Measurements from ENCODE around the gene RPS3. TPM values are rescaled to one million over a fixed set of nuclear protein-coding genes. Genes with fewer than 3 reads are reported as not detected.

RPS3 gene
- total and polyA plus RNA-seq, 9 of the 15 experiments (the other 6 are each of a cell fraction or from before 2014, with no cell fraction given): 2,700 to 5,771 (median 3,679) TPM

DNA sequence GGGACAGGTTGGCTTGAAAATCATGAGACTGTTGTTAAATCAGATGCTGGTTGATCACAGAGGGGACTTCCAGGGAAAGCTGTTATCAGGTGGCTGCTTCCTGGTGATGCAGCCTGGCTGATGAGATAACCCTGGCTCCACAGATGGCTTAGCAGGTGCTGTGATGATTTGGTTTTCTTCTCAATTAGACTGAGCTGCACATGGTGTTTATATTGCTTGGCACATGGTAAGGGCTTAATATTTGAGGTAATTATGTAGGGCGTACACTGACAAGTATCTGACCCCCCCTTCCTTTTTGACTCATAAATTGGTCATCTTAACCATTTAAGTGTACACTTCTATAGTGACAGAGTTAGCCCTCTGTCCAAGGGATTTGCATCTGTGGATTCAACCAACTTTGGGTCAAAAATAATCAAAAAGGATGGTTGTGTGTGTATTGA, 7.0 kb downstream of the RPS3 start:
- Histone ChIP-seq H3K9me3 (replicated peaks; ENCODE audit: control insufficient read depth, insufficient read depth, low read depth, low read length) (no peaks in the 10 kb centered on the region), H3K79me2 (ENCODE audit: control insufficient read depth, insufficient read depth, low read length) (peaks cover 67% of the 10 kb centered on the region), H3K9me1 (ENCODE audit: control insufficient read depth, insufficient read depth, low read length) (peaks cover 21% of the 10 kb centered on the region), H3K4me3 (no peak overlapping the region), H3K27ac (ENCODE audit: extremely low read depth, low read depth, low read length) (peak overlapping the region; percentile 2; the same call in 2 of the 3 replicates), H2AFZ (ENCODE audit: low read depth, low read length) (no peak overlapping the region), H3K9ac (ENCODE audit: insufficient read depth in 1 of 2, low read depth in 2 of 2, low read length in 2 of 2) (no peak overlapping the region), H3K4me1 (replicated peaks in 1 of 2; ENCODE audit: control insufficient read depth in 2 of 2, insufficient read depth in 2 of 2, low read length in 2 of 2) (peaks cover 17 to 43% of the 10 kb centered on the region in 2 experiments; a peak in 3 of 5 replicates), H3K36me3 (ENCODE audit: control insufficient read depth, insufficient read depth, low read length) (peaks cover 74% of the 10 kb centered on the region), H3K4me2 (ENCODE audit: insufficient read depth, low read length) (no peak overlapping the region), H3K27me3 (ENCODE audit: control insufficient read depth in 2 of 2, insufficient read depth in 2 of 2, low read length in 2 of 2) (no peaks in the 10 kb centered on the region), H4K20me1 (replicated peaks; ENCODE audit: control insufficient read depth, insufficient read depth, low read length) (peaks cover 61% of the 10 kb centered on the region)
- FAIRE-seq (no peak), DNase-seq (ENCODE audit: extremely low read depth in 1 of 4, low spot score in 3 of 4) (peak; percentile 60 to 78 (median 71)), ATAC-seq (peak; percentile 58)
- CTCF ChIA-PET (ENCODE audit: low intra/inter-chr PET ratio): interaction anchor here (0.5 kb wide), 1 partner anchor 59 kb away, joined by 3 read pairs; no protein-coding TSS in a partner anchor
- in situ Hi-C loops (cut with MboI) (no loop called here), intact Hi-C loops (cut with micrococcal nuclease) (no loop called here)
- 25% methylated on average over 1 of the region's 1 CpG for WGBS (ENCODE audit: insufficient coverage, low coverage, missing lambda C conversion rate)
- POLR2A ChIA-PET: interaction anchor here (0.7 to 2.6 kb wide), 7 partner anchors 8 to 698 kb away, joined by 3 to 11 read pairs (median 3); no protein-coding TSS in a partner anchor
- no TSS peak for BruUV-seq (replicated peaks)
- TF ChIP-seq ZNF24 (IDR thresholded peaks at IDR 0.05): peak; percentile 16; the same call in 1 of the 2 replicates
- 0 out of 2 replicates have a peak, but pooled peaks have one; percentile 29 for TF ChIP-seq MEF2D (tag; conservative IDR thresholded peaks at IDR 0.05; ENCODE audit: low read depth)
- TF ChIP-seq KAT2B (IDR thresholded peaks at IDR 0.05; ENCODE audit: low read depth, low read length): no peak
- TF ChIP-seq, protein P1, sequence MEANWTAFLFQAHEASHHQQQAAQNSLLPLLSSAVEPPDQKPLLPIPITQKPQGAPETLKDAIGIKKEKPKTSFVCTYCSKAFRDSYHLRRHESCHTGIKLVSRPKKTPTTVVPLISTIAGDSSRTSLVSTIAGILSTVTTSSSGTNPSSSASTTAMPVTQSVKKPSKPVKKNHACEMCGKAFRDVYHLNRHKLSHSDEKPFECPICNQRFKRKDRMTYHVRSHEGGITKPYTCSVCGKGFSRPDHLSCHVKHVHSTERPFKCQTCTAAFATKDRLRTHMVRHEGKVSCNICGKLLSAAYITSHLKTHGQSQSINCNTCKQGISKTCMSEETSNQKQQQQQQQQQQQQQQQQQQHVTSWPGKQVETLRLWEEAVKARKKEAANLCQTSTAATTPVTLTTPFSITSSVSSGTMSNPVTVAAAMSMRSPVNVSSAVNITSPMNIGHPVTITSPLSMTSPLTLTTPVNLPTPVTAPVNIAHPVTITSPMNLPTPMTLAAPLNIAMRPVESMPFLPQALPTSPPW (CRISPR knock-in tag; IDR thresholded peaks at IDR 0.05): peak; percentile 63
- TF ChIP-seq ZBTB33 (CRISPR knock-in tag; IDR thresholded peaks at IDR 0.05): no peak
- TF ChIP-seq ATF7 (IDR thresholded peaks at IDR 0.05): peak; percentile 66; the same call in 1 of the 2 replicates
- no peak for TF ChIP-seq RBM17 (IDR thresholded peaks at IDR 0.05; ENCODE audit: borderline replicate concordance, low read depth, low read length)
- TF ChIP-seq ASH1L (IDR thresholded peaks at IDR 0.05; ENCODE audit: borderline replicate concordance, low read depth, partially characterized antibody): no peak
- peak; percentile 94 for TF ChIP-seq ZNF644 (tag; IDR thresholded peaks at IDR 0.05; ENCODE audit: low read depth)
- peak; percentile 86 for TF ChIP-seq POLR2AphosphoS2 (IDR thresholded peaks at IDR 0.05; ENCODE audit: low read length)
- TF ChIP-seq FUS (optimal IDR thresholded peaks at IDR 0.05; ENCODE audit: low read depth, low read length): peak; percentile 24
- TF ChIP-seq CREM (IDR thresholded peaks at IDR 0.05; ENCODE audit: low read depth): peak; percentile 47
- TF ChIP-seq, protein P2, sequence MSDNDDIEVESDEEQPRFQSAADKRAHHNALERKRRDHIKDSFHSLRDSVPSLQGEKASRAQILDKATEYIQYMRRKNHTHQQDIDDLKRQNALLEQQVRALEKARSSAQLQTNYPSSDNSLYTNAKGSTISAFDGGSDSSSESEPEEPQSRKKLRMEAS (CRISPR knock-in tag; IDR thresholded peaks at IDR 0.05): peak; percentile 50

Data from K562 (cell line).